ENCODE data around the gene ITPR2. TPM values are rescaled to one million over a fixed set of nuclear protein-coding genes. Genes with fewer than 3 reads are reported as not detected.

The ITPR2 gene
- total and polyA plus RNA-seq, 2 of the 13 experiments (the other 11 are each of a cell fraction or from before 2014, with no cell fraction given): 31.9 to 81.9 TPM

GRCh38 chr12:26736563-26737486 lies 96.2 kb downstream of the ITPR2 start (continued):
- peak; percentile 81; the same call in 1 of the 2 replicates for TF ChIP-seq MYPOP (CRISPR knock-in tag; IDR thresholded peaks at IDR 0.05)
- TF ChIP-seq SMAD9 (CRISPR knock-in tag; IDR thresholded peaks at IDR 0.05): no peak
- TF ChIP-seq PHF21A (CRISPR knock-in tag; IDR thresholded peaks at IDR 0.05): peak; percentile 94
- TF ChIP-seq HNRNPLL (IDR thresholded peaks at IDR 0.05; ENCODE audit: low read depth, low read length, poor library complexity, severe bottlenecking): no peak
- TF ChIP-seq FOSL2 (CRISPR knock-in tag; IDR thresholded peaks at IDR 0.05): peak; percentile 80
- peak; percentile 100 for TF ChIP-seq NCOA2 (CRISPR knock-in tag; IDR thresholded peaks at IDR 0.05)
- TF ChIP-seq TCF12 (IDR thresholded peaks at IDR 0.05): no peak
- TF ChIP-seq TCF12 (CRISPR knock-in tag; IDR thresholded peaks at IDR 0.05): peak; percentile 97
- peak; percentile 52; the same call in 1 of the 2 replicates for TF ChIP-seq ZNF12 (CRISPR knock-in tag; IDR thresholded peaks at IDR 0.05)
- peak; percentile 65; the same call in 1 of the 2 replicates for TF ChIP-seq RXRA (CRISPR knock-in tag; IDR thresholded peaks at IDR 0.05)
- 0 out of 2 replicates have a peak, but pooled peaks have one; percentile 38 for TF ChIP-seq ETV6 (CRISPR knock-in tag; conservative IDR thresholded peaks at IDR 0.05)
- TF ChIP-seq U2AF2 (IDR thresholded peaks at IDR 0.05; ENCODE audit: low read depth, low read length): peak; percentile 79; the same call in 1 of the 2 replicates
- TF ChIP-seq ZNF430 (CRISPR knock-in tag; IDR thresholded peaks at IDR 0.05): peak; percentile 69; the same call in 1 of the 2 replicates
- TF ChIP-seq SP5 (CRISPR knock-in tag; IDR thresholded peaks at IDR 0.05; ENCODE audit: borderline replicate concordance, low read depth): peak; percentile 58; the same call in 1 of the 2 replicates
- TF ChIP-seq ARID2 (CRISPR knock-in tag; IDR thresholded peaks at IDR 0.05; ENCODE audit: borderline replicate concordance): peak; percentile 68; the same call in 1 of the 2 replicates
- no peak for TF ChIP-seq ZNF704 (CRISPR knock-in tag; IDR thresholded peaks at IDR 0.05; ENCODE audit: borderline replicate concordance)
- TF ChIP-seq ZHX1 (CRISPR knock-in tag; IDR thresholded peaks at IDR 0.05; ENCODE audit: low read depth): peak; percentile 68; the same call in 1 of the 2 replicates
- peak; percentile 75 for TF ChIP-seq ZNF264 (CRISPR knock-in tag; IDR thresholded peaks at IDR 0.05)
- TF ChIP-seq CREBL2 (CRISPR knock-in tag; IDR thresholded peaks at IDR 0.05; ENCODE audit: borderline replicate concordance): no peak
- peak; percentile 97 for TF ChIP-seq BCL6 (CRISPR knock-in tag; IDR thresholded peaks at IDR 0.05)
- TF ChIP-seq ZNF710 (CRISPR knock-in tag; IDR thresholded peaks at IDR 0.05; ENCODE audit: borderline replicate concordance): peak; percentile 91; the same call in 1 of the 2 replicates
- TF ChIP-seq HDAC2 (CRISPR knock-in tag; IDR thresholded peaks at IDR 0.05): peak; percentile 95
